T47D (cell line): ENCODE data around the gene ATP2B1.
"Not testable (repeated sequence)": the region's sequence is repeated elsewhere in the genome, so short reads cannot be mapped to it uniquely, and the experiment has no call there.

ENCODE experiments used
- DNase-seq, 2 experiments: peaks; one replicate each; pipeline versions ENCODE4 v3.0.0 to v3.0.0-alpha.2; 2011 to 2012; ENCODE audit warnings: low read depth in 1 of 2, low spot score in 1 of 2
- JUND ChIP-seq: IDR thresholded peaks from 2 replicates; pipeline ENCODE4 v1.6.1; 2012; ENCODE audit warnings: low read depth
- in situ Hi-C: cut with HindIII; loops from 2 replicates; pipeline ENCODE4 v1.10.0; 2016; ENCODE audit warnings: low sequenced_read_pairs, low pct_unique_long_range_greater_than_20kb

ATP2B1 gene

DNA sequence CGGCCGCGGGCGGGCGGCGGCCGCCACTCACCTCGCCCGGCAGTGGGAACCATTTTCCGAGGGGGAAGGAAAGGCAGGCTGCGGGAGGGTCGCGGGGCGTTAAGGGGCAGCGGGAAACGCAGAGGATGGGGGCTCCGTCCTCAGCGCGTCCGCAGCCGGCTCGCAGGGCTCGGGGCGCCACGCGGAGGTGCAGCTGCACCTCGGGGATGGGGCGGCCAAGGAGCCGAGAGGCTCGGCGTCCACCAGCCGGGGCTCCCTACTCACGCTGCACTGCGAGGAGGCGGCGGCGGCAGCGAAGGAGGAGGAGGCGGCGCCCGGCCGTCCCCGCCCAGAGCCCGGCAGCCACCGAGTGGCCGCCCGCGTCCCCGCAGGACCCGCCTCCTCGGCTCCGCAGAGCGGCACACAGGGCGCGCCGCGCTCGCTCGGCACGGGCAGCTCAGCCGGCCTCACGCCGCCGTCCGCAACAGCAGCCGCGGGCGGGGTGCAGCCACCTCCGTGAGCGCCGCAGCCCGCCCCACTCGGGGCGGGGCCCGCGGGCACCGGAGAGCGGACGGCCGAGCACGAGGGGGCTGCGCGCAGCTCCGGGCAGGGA, at the start of gene ATP2B1:
ATP2B1 (minus strand) TSS at position 274 of the 592 bp plus-strand sequence. CDS start 52,952 bp downstream, outside the sequence.
- TF ChIP-seq JUND = no peak
- in situ Hi-C loops = no loop called here
- peak; percentile 94 to 95 for DNase-seq

DNA sequence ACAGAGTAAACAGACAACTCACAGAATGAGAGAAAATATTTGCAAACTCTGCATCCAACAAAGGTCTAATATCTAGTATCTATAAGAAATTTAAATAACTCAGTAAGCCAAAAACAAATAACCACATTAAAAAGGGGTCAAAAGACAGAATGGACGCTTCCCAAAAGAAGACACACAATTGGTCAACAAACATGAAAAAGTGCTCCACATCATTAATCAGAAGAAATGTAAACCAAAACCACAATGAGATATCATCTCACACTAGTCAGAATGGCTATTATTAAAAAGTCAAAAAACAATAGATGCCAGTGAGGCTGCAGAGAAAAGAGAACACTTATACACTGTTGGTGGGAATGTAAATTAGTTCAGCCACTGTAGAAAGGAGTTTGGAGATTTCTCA, 49.3 kb upstream of the ATP2B1 start:
- in situ Hi-C loops, DNase-seq: not testable (repeated sequence)

DNA sequence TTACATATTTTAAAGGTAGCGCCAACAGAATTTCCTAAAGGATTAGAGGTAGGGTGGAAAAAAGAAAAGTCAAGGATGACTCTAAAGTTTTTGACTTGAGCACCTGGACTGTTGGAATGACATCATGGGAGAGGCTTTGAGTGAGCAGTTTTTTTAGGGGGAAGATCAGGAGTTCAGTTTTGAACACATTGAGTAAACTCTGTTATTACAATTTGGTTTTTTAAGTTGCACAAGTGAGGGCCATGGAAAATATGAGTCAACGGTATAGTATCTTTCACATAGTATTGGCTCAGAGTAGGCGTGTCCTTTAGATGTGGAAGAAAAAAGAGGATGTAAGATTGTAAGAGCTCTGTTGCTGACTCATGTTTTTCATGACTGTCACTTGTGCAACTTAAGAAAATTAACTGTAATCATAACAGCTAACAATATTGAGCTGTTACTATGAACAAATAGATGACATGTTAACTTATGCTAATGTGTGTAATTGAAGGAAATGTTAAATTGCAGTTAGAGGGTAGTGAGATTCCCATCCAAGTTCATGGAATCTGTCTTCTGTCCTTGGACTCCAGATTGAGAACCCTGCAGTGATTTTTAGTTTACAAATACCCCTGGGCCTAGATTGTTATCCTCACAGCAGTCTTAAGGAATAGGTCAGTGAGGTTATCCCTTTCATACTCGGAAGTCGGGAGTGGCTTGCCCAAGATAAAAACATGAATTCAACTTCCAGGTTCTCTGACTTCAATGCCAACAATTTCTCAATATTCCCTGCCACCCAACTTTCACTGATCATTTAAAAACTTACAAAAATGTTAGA, 48.2 kb upstream of the ATP2B1 start:
- TF ChIP-seq JUND = no peak
- DNase-seq = no peak
- in situ Hi-C loops = no loop called here

DNA sequence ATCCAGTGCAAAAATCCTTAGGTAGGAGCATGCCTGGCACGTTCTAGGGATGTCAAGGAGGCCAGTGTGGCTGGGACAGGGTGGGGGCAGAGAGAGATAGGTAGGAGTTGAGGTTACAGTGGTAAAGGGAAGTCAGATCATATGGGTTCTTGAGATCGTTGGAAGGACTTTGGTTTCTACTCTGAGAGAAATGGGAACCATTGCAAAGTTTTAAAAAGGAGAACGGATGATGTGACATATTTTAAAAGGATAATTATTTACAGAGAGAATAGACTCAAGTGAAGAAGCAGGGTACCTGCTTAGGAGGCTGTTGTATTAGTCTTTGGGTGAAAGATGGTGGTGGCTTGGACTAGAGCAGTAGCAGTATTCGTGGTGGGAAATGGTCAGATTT, 47.6 kb upstream of the ATP2B1 start:
- no peak for DNase-seq
- no peak for TF ChIP-seq JUND
- in situ Hi-C loops = no loop called here

DNA sequence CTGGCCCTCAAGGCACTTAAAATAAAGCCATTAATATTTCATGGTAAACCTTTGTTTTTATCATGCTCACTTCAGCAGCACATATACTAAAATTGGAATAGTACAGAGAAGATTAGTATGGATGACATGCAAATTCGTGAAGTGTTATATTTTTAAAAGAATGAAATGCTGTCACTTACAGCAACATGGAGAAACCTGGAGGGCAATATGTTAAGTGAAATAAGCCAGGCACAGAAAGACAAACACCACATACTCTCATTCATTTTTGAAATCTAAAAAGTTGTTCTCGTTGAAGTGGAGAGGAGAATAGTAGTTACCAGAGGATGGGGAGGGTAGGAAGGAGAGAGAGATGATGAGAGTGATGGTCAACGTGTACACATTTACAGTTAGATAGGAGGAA, 45.4 kb upstream of the ATP2B1 start:
- TF ChIP-seq JUND = no peak
- DNase-seq = no peak
- in situ Hi-C loops = no loop called here

DNA sequence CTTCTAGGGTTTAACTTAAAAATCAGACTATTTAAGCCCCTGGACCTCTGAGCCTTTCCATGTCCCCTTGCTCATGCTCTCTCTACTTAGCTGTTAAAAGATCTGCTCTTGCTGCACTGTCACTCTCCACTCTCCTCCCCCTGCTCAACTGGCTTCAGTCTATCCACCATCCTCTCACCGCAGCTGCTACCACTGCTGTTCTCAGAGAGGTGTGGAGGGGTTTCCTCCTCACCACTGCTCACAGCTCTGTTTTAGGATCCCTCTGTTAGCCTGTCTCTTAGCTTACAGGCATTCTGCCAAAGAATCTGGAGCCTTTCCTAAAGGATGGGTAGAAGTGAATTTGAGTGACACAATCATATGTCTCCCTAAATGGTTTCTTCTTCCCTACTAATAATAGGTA, 43.7 kb upstream of the ATP2B1 start:
- no peak for TF ChIP-seq JUND
- in situ Hi-C loops = no loop called here
- no peak for DNase-seq

DNA sequence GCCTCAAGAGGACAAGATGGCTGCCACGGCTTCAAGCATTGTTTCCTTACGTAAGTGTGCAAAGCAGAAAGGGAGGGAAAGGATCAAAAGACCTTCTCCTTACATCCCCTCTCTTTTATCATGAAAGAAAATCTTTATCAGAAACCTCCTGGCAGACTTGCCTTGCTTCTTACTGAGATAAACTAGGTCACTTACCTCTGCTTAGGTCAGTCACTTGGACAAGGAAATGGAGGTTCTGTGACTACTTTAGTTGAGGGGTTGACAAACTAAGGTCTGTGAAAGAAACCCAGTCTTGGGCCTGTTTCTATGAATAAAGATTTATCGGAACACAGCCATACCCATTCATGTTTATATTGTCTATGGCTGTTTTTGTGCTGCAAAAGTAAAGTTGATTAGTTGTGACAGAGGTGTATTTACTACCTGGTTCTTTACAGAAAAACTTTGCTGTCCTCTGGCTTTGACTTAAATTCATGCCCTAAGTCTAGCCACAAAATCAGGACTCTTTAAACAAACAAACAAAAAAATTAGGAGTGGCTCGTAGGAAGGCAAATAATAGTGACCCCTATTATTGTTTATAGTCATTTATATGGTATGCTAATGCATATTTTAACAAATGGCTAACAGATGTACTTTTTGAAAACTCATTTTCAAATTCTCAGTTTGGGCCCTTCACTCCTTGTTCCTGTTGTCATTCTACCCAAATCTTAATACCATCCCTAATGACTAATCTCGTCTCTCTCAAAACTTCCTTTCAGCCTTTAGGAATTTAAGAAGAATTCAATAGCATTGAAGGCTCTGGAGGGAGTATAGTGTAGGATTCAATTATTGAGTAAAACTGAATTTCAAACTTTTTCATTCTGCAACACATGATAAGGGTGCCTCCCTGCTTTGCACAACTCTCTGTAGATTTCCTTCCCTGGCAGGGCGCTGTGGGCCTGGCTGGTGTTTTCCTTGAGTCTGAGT, 42.0 kb upstream of the ATP2B1 start:
- no peak for TF ChIP-seq JUND
- in situ Hi-C loops = no loop called here
- no peak for DNase-seq

DNA sequence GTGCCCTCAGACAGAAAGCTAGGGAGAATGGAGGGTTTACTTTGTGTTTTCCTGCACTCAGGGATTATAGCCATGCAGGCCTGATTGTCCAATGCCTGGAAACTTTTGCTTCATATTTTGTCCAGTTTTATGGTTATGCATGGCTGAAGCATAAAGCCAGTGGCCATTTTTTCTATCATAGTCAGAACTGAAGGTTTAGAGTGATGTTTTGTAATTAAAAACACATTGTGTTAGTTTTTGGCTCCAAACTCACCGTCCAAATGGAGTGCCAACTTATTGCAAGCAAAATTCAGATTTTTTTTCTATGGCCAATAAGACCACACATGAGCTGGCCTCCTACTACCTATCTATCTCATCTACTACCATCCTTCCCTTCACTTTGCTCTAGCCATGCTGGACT, 40.2 kb upstream of the ATP2B1 start:
- no peak for DNase-seq
- TF ChIP-seq JUND = no peak
- in situ Hi-C loops = no loop called here

DNA sequence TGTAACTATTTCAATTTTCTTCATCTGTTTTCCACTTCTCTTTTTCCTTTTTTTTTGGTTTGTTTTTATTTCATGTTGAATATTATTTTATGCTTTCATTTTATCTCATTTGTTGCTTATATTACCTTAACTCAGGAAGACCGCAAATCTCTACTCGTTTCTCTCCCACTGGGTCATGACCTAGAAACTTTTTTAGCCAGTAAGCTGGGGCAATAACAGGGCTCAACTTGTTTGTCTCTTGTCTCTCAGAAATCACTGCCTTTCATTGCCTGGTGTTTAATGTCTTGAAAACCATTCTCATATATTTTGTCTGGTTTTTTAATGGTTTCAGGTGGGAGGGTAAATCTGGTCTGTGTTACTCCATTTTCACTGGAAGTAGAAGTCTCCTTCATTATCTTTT, 36.6 kb upstream of the ATP2B1 start:
- no peak for TF ChIP-seq JUND
- no peak for DNase-seq
- in situ Hi-C loops = no loop called here

DNA sequence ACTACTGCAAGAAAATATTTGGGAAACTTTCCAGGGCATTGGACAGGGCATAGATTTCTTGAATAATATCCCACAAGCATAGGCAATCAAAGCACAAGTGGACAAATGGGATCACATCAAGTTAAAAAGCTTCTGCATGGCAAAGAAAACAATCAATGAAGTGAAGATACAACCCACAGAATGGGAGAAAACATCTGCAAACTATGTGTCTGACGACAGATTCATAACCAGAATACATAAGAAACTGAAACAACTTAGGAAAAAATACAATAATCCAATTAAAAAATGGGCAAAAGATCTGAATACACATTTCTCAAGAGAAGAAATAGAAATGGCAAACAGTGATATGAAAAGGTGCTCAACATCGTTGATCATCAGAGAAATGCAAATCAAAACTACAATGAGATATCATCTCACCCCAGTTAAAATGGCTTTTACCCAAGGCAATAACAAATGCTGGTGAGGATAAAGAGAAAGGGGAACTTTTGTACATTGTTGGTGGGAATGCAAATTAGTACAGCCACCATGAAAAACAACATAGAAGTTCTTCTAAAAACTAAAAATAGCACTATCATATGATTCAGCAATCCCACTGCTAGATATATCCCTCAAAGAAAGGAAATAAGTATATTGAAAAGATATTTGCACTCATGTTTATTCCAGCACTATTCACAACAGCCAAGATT, 33.8 kb upstream of the ATP2B1 start:
- TF ChIP-seq JUND = no peak
- in situ Hi-C loops = no loop called here
- no peak for DNase-seq

DNA sequence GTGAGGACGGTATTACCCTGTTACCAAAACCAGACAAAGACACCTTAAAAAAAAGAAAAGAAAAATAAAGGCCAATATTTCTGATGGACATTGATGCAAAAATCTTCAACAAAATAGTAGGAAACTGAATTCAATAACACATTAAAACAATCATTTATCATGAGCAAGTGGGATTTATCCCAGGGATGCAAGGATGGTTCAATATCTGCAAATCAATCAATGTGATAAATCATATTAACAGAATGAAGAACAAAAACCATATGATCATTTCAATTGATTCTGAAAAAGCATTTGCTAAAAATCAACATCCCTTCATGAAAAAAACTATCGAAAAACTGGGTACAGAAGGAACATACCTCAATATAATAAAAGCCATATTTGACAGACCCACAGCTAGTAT, 32.3 kb upstream of the ATP2B1 start:
- TF ChIP-seq JUND = no peak
- in situ Hi-C loops = no loop called here
- no peak for DNase-seq

DNA sequence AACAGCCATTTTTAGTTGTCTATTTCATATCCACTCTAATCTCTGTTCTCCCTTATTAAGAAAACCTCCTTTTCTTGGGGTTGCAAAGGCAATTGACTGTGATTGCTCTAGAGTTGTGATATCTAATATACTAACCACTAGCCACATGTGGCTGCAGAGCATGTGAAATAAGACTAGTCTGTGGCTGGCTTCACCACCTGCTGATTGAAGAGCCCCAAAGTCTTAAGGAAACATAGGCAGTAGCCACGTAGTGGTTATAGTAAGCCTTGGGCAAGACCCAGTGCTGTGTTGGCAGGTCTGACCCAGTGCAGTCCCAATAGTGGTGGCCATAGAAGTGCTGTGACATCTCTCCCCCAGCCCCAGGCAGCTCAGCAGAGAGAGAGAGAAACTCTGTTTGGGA, 28.4 kb upstream of the ATP2B1 start:
- in situ Hi-C loops = no loop called here
- DNase-seq = no peak
- no peak for TF ChIP-seq JUND
